Embryonic facial prominence (tissue), 1 donor: Measurements from ENCODE around the gene NCDN.

Experiments used
- DNase-seq: peaks from one replicate; pipeline ENCODE4 v3.0.0-alpha.2; 2016; ENCODE audit errors: extremely low spot score

Gene NCDN

GRCh38 chr1:35554266-35555211, 3.1 kb upstream of the NCDN start:
- DNase-seq = no peak

GRCh38 chr1:35555212-35555584, 2.4 kb upstream of the NCDN start:
- DNase-seq = no peak

GRCh38 chr1:35555601-35556477, 1.8 kb upstream of the NCDN start:
- no peak for DNase-seq

- no peak for DNase-seq
Observed at GRCh38 chr1:35556484-35557117, 998 bp upstream of the NCDN start.

GRCh38 chr1:35557118-35557610, 435 bp upstream of the NCDN start, which contains the start of gene KIAA0319L:
TSS of gene KIAA0319L (minus strand) at chr1:35557403. CDS start at chr1:35554491, 2,912 bp downstream.
- no peak for DNase-seq

- no peak for DNase-seq
Observed at GRCh38 chr1:35558374-35559316, 1.0 kb downstream of the NCDN start.

GRCh38 chr1:35559317-35559944, 1.8 kb downstream of the NCDN start:
- DNase-seq = no peak

GRCh38 chr1:35560256-35561225, 2.9 kb downstream of the NCDN start:
- DNase-seq = no peak

GRCh38 chr1:35561297-35561971, 3.8 kb downstream of the NCDN start:
- no peak for DNase-seq

GRCh38 chr1:35561972-35562680, 4.5 kb downstream of the NCDN start:
- no peak for DNase-seq

- DNase-seq = no peak
Observed at GRCh38 chr1:35563166-35563565, 5.6 kb downstream of the NCDN start.

GRCh38 chr1:35564037-35564883, 6.7 kb downstream of the NCDN start:
- no peak for DNase-seq

GRCh38 chr1:35564884-35565741, 7.5 kb downstream of the NCDN start:
- DNase-seq = no peak

GRCh38 chr1:35565742-35566133, 8.1 kb downstream of the NCDN start:
- DNase-seq = no peak

GRCh38 chr1:35567947-35568558, 10.5 kb downstream of the NCDN start:
- no peak for DNase-seq
